ENCODE data around the gene SLC22A23.

SLC22A23 gene

GRCh38 chr6:3329393-3330051 is 127.3 kb downstream of the SLC22A23 start:
- Histone ChIP-seq H2BK12ac (ENCODE audit: low read length in 2 of 2) (no peak overlapping the region), H3K27ac (ENCODE audit: low read length, poor library complexity, severe bottlenecking) (no peak overlapping the region), H3K4me1 (ENCODE audit: control insufficient read depth, insufficient read depth, low read depth, low read length) (peaks cover 3% of the 10 kb centered on the region), H2AFZ (ENCODE audit: low read depth, low read length) (no peak overlapping the region), H2BK5ac (ENCODE audit: low read depth, low read length, poor library complexity, severe bottlenecking) (no peak overlapping the region), H4K8ac (ENCODE audit: low read length) (no peak overlapping the region), H3K9me3 (ENCODE audit: control insufficient read depth, low read length) (no peaks in the 10 kb centered on the region), H2BK15ac (ENCODE audit: low read depth, poor library complexity, severe bottlenecking) (no peak overlapping the region), H3K4me3 (ENCODE audit: insufficient read depth in 1 of 2, low read depth in 1 of 2, low read length in 2 of 2) (no peak overlapping the region), H3K79me1 (replicated peaks; ENCODE audit: low read length, poor library complexity, severe bottlenecking) (no peaks in the 10 kb centered on the region), H3K36me3 (ENCODE audit: control insufficient read depth in 1 of 2, insufficient read depth in 2 of 2, low read depth in 1 of 2, low read length in 2 of 2) (no peaks in the 10 kb centered on the region), H3K9ac (ENCODE audit: low read length) (no peak overlapping the region), H3K23ac (ENCODE audit: low read length in 2 of 2) (no peak overlapping the region), H3K4ac (ENCODE audit: low read depth in 1 of 2, low read length in 2 of 2) (no peak overlapping the region), H3K18ac (ENCODE audit: low read depth in 1 of 2, low read length in 2 of 2) (no peak overlapping the region), H2AK5ac (ENCODE audit: low read length, severe bottlenecking) (no peak overlapping the region), H3K4me2 (ENCODE audit: low read length, poor library complexity, severe bottlenecking) (no peak overlapping the region), H3K14ac (ENCODE audit: low read length in 2 of 2) (no peak overlapping the region), H2BK120ac (ENCODE audit: low read depth, low read length) (no peak overlapping the region), H4K91ac (ENCODE audit: low read length) (no peak overlapping the region), H3K27me3 (ENCODE audit: control insufficient read depth in 1 of 2, insufficient read depth in 1 of 2, low read length in 2 of 2) (no peaks in the 10 kb centered on the region)
- 93% methylated on average over 26 of the region's 26 CpGs for WGBS
- no peak for DNase-seq

GRCh38 chr6:3328796-3329195 is 128.1 kb downstream of the SLC22A23 start:
- H3K9me3 ChIP-seq (ENCODE audit: control insufficient read depth, low read length) = no peaks in the 10 kb centered on the region
- H3K79me1 ChIP-seq (replicated peaks; ENCODE audit: low read length, poor library complexity, severe bottlenecking) = no peaks in the 10 kb centered on the region
- H2BK5ac ChIP-seq (ENCODE audit: low read depth, low read length, poor library complexity, severe bottlenecking) = no peak overlapping the region
- H2AK5ac ChIP-seq (ENCODE audit: low read length, severe bottlenecking) = no peak overlapping the region
- H3K27me3 ChIP-seq (ENCODE audit: control insufficient read depth in 1 of 2, insufficient read depth in 1 of 2, low read length in 2 of 2) = no peaks in the 10 kb centered on the region
- no peak overlapping the region for H2AFZ ChIP-seq (ENCODE audit: low read depth, low read length)
- DNase-seq = no peak
- no peak overlapping the region for H2BK120ac ChIP-seq (ENCODE audit: low read depth, low read length)
- no peak overlapping the region for H3K14ac ChIP-seq (ENCODE audit: low read length in 2 of 2)
- no peak overlapping the region for H3K9ac ChIP-seq (ENCODE audit: low read length)
- no peaks in the 10 kb centered on the region for H3K36me3 ChIP-seq (ENCODE audit: control insufficient read depth in 1 of 2, insufficient read depth in 2 of 2, low read depth in 1 of 2, low read length in 2 of 2)
- H3K23ac ChIP-seq (ENCODE audit: low read length in 2 of 2) = no peak overlapping the region
- H2BK15ac ChIP-seq (ENCODE audit: low read depth, poor library complexity, severe bottlenecking) = no peak overlapping the region
- no peak overlapping the region for H3K4ac ChIP-seq (ENCODE audit: low read depth in 1 of 2, low read length in 2 of 2)
- no peak overlapping the region for H3K18ac ChIP-seq (ENCODE audit: low read depth in 1 of 2, low read length in 2 of 2)
- H3K4me2 ChIP-seq (ENCODE audit: low read length, poor library complexity, severe bottlenecking) = no peak overlapping the region
- no peak overlapping the region for H3K4me3 ChIP-seq (ENCODE audit: insufficient read depth in 1 of 2, low read depth in 1 of 2, low read length in 2 of 2)
- H2BK12ac ChIP-seq (ENCODE audit: low read length in 2 of 2) = no peak overlapping the region
- H4K91ac ChIP-seq (ENCODE audit: low read length) = no peak overlapping the region
- peaks cover 9% of the 10 kb centered on the region for H3K4me1 ChIP-seq (ENCODE audit: control insufficient read depth, insufficient read depth, low read depth, low read length)
- no peak overlapping the region for H3K27ac ChIP-seq (ENCODE audit: low read length, poor library complexity, severe bottlenecking)
- H4K8ac ChIP-seq (ENCODE audit: low read length) = no peak overlapping the region
- WGBS = 89% methylated on average over 10 of the region's 10 CpGs

- Histone ChIP-seq H3K27me3 (ENCODE audit: control insufficient read depth in 1 of 2, insufficient read depth in 1 of 2, low read length in 2 of 2) (no peaks in the 10 kb centered on the region), H3K4me3 (ENCODE audit: insufficient read depth in 1 of 2, low read depth in 1 of 2, low read length in 2 of 2) (no peak overlapping the region), H2BK5ac (ENCODE audit: low read depth, low read length, poor library complexity, severe bottlenecking) (no peak overlapping the region), H3K18ac (ENCODE audit: low read depth in 1 of 2, low read length in 2 of 2) (no peak overlapping the region), H3K79me1 (replicated peaks; ENCODE audit: low read length, poor library complexity, severe bottlenecking) (no peaks in the 10 kb centered on the region), H3K9me3 (ENCODE audit: control insufficient read depth, low read length) (no peaks in the 10 kb centered on the region), H3K9ac (ENCODE audit: low read length) (no peak overlapping the region), H2BK12ac (ENCODE audit: low read length in 2 of 2) (no peak overlapping the region), H2BK15ac (ENCODE audit: low read depth, poor library complexity, severe bottlenecking) (no peak overlapping the region), H3K14ac (ENCODE audit: low read length in 2 of 2) (no peak overlapping the region), H3K36me3 (ENCODE audit: control insufficient read depth in 1 of 2, insufficient read depth in 2 of 2, low read depth in 1 of 2, low read length in 2 of 2) (peaks cover 0 to 3% of the 10 kb centered on the region in 2 experiments), H2BK120ac (ENCODE audit: low read depth, low read length) (no peak overlapping the region), H3K4me2 (ENCODE audit: low read length, poor library complexity, severe bottlenecking) (no peak overlapping the region), H2AK5ac (ENCODE audit: low read length, severe bottlenecking) (no peak overlapping the region), H4K8ac (ENCODE audit: low read length) (no peak overlapping the region), H3K4me1 (ENCODE audit: control insufficient read depth, insufficient read depth, low read depth, low read length) (peaks cover 12% of the 10 kb centered on the region), H3K4ac (ENCODE audit: low read depth in 1 of 2, low read length in 2 of 2) (no peak overlapping the region), H4K91ac (ENCODE audit: low read length) (no peak overlapping the region), H3K27ac (ENCODE audit: low read length, poor library complexity, severe bottlenecking) (no peak overlapping the region), H3K23ac (ENCODE audit: low read length in 2 of 2) (no peak overlapping the region), H2AFZ (ENCODE audit: low read depth, low read length) (no peak overlapping the region)
- WGBS = 93% methylated on average over 12 of the region's 12 CpGs
- no peak for DNase-seq
These were observed 128.7 kb downstream of the SLC22A23 start for GRCh38 chr6:3328145-3328544.

- Histone ChIP-seq H3K27me3 (ENCODE audit: control insufficient read depth in 1 of 2, insufficient read depth in 1 of 2, low read length in 2 of 2) (no peaks in the 10 kb centered on the region), H3K27ac (ENCODE audit: low read length, poor library complexity, severe bottlenecking) (no peak overlapping the region), H3K4ac (ENCODE audit: low read depth in 1 of 2, low read length in 2 of 2) (no peak overlapping the region), H3K4me1 (ENCODE audit: control insufficient read depth, insufficient read depth, low read depth, low read length) (peaks cover 12% of the 10 kb centered on the region), H2BK15ac (ENCODE audit: low read depth, poor library complexity, severe bottlenecking) (no peak overlapping the region), H3K79me1 (replicated peaks; ENCODE audit: low read length, poor library complexity, severe bottlenecking) (no peaks in the 10 kb centered on the region), H3K23ac (ENCODE audit: low read length in 2 of 2) (no peak overlapping the region), H3K36me3 (ENCODE audit: control insufficient read depth in 1 of 2, insufficient read depth in 2 of 2, low read depth in 1 of 2, low read length in 2 of 2) (peaks cover 0 to 10% of the 10 kb centered on the region in 2 experiments), H3K9ac (ENCODE audit: low read length) (no peak overlapping the region), H4K91ac (ENCODE audit: low read length) (no peak overlapping the region), H2BK5ac (ENCODE audit: low read depth, low read length, poor library complexity, severe bottlenecking) (no peak overlapping the region), H3K4me2 (ENCODE audit: low read length, poor library complexity, severe bottlenecking) (no peak overlapping the region), H3K9me3 (ENCODE audit: control insufficient read depth, low read length) (no peaks in the 10 kb centered on the region), H3K14ac (ENCODE audit: low read length in 2 of 2) (no peak overlapping the region), H2BK120ac (ENCODE audit: low read depth, low read length) (no peak overlapping the region), H3K4me3 (ENCODE audit: insufficient read depth in 1 of 2, low read depth in 1 of 2, low read length in 2 of 2) (no peak overlapping the region), H2BK12ac (ENCODE audit: low read length in 2 of 2) (no peak overlapping the region), H2AK5ac (ENCODE audit: low read length, severe bottlenecking) (no peak overlapping the region), H4K8ac (ENCODE audit: low read length) (no peak overlapping the region), H2AFZ (ENCODE audit: low read depth, low read length) (no peak overlapping the region), H3K18ac (ENCODE audit: low read depth in 1 of 2, low read length in 2 of 2) (no peak overlapping the region)
- DNase-seq = no peak
- 88% methylated on average over 1 of the region's 3 CpGs for WGBS
These were observed 129.4 kb downstream of the SLC22A23 start for GRCh38 chr6:3327403-3327802.

Data from mesenchymal stem cell (in vitro differentiated cells and primary cell).